Cardiac fibroblast (primary cell): ENCODE data around the gene PDE11A.

ENCODE experiments used
- DNase-seq, 2 donors: peaks; one replicate each; pipeline versions ENCODE4 v3.0.0 to v3.0.0-alpha.2; 2010; ENCODE audit warnings: low read depth in 2 of 2
- H3K4me3 ChIP-seq, 2 donors: replicated peaks in 1 of 2; 1 replicate in 1 of 2; 2 replicates in 1 of 2; pipeline ENCODE4 v1.5.1; 2011; ENCODE audit warnings: low read depth in 2 of 2, low read length in 2 of 2, mild to moderate bottlenecking in 2 of 2, moderate library complexity in 1 of 2
- TF ChIP-seq, protein P1 (sequence below): IDR thresholded peaks from one replicate; pipeline ENCODE4 v1.5.1; 2011; ENCODE audit warnings: low read depth, mild to moderate bottlenecking, low read length, inconsistent platforms

The PDE11A gene

DNA sequence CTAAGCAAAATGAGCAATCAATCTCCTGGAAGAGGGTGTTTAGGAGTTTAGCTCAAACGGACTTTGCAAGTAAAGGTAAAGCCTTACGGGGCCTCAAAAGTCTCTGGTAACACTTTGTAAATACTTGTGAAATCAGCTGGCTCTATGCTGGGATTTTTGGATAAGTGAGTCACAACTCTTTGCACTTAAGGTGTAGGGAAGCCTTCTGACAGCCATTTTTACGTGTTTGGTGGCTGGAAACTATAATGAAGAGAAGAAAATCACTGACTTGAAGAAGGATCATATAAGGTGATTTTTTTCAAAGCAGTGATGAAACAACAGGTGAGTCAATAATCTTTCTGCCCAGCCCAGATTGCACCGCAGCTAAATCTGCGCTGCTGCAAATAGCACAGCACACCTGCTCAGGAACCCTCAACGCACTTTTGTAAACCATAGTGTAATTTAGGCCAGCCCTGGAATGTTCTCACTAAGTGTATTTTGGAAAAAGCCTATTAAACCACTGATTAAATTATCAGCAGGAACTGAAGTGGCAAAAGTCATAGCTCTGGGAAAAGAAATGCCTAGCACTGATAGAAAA, 461.2 kb downstream of the PDE11A start:
- no peak overlapping the region for H3K4me3 ChIP-seq
- TF ChIP-seq, protein P1, sequence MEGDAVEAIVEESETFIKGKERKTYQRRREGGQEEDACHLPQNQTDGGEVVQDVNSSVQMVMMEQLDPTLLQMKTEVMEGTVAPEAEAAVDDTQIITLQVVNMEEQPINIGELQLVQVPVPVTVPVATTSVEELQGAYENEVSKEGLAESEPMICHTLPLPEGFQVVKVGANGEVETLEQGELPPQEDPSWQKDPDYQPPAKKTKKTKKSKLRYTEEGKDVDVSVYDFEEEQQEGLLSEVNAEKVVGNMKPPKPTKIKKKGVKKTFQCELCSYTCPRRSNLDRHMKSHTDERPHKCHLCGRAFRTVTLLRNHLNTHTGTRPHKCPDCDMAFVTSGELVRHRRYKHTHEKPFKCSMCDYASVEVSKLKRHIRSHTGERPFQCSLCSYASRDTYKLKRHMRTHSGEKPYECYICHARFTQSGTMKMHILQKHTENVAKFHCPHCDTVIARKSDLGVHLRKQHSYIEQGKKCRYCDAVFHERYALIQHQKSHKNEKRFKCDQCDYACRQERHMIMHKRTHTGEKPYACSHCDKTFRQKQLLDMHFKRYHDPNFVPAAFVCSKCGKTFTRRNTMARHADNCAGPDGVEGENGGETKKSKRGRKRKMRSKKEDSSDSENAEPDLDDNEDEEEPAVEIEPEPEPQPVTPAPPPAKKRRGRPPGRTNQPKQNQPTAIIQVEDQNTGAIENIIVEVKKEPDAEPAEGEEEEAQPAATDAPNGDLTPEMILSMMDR = no peak
- no peak for DNase-seq

DNA sequence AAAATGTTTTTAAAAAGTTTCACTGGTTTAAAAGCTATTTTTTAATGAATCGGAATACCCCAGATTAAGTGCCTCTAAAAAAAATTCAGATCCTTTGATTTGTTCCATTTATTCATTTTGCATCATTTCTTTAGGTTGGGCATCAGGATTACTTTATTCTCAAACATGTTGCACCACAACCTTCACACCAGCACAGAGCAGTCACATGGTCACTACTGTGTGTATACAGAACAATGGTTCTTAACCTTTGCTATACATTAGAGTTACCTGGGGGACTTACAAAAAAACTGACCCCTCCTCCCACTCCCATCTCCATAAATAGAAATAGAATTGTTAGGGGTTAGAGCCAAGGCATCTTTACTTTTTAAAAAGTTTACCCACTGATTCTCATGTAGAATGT, 461.8 kb downstream of the PDE11A start:
- TF ChIP-seq, protein P1 = no peak
- no peak overlapping the region for H3K4me3 ChIP-seq
- no peak for DNase-seq

DNA sequence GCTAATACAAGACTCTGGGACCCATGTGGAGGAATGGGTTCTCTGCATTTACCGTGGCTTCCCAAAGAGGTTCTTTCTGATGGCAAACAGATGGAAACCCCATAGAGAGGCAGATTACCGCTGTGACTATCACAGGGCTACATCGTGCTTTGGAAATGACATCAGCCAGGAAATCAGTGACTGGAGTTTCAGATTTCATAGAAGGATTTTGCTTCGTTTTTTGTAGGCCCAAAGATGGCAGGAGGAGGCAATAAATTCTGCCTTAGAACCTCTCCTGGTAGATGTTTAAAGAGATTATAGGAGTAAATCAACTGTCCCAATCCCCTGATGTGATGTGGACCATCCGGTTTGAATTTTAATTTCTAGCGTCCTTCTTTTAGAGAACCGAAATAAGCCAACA, 465.9 kb downstream of the PDE11A start:
- no peak overlapping the region for H3K4me3 ChIP-seq
- TF ChIP-seq, protein P1 = no peak
- peak; percentile 25 to 45 for DNase-seq

DNA sequence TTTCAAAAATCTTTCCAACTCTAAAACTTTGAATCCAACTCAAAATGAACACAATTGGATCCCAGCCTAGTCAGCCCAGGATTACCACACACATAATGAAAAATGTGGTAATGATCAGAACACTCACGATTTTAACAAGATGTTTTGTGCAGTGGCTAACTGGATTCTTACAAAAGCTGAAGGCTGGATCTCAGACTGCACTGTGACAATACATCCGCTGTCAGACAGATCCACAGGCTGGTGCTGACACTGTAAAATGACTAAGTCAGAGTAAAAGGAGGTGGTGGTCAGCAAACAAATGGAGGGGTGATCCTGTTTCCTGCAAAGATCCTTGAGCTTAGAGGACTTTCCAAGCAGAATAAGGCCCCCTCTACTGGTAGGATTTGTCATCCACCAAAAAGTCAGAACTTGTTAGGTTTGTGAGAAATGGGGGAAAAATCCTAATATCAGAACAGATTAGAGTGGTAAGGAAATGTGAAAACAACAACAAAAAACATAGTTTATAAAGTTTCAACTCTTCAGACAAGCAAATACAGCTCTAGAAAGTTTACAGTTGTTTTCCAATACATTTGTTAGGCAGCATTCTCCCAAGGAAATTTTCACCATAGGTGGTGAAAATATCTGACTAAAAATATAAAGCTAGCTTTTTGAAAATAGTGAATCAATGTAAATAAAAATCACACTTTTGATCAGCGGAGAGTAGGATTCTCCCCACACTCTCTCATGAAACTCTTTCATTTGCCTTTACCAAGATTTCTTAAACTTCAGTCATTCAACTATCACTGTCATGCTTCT, 468.1 kb downstream of the PDE11A start:
- no peak overlapping the region for H3K4me3 ChIP-seq
- peak; percentile 80 to 83 for DNase-seq
- TF ChIP-seq, protein P1 = peak; percentile 75

DNA sequence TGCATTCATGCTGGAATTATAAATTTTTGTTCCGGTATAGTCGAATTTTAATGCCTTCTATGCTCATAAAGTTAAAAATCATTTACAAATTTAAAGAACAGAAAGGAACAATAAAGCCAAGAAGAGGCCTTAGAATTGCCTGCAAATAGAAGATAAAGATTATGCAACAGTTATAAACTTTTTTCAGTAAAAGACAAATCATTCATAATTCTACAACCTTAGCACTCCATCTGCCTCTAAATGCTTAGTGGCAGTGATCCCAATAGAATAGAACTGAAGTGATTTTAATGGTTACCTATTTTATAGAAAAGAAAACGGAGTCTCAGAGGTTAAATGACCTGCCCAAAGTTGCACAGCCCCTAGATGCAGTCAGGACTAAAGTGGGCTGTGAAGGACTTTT, 468.8 kb downstream of the PDE11A start:
- no peak for DNase-seq
- TF ChIP-seq, protein P1 = no peak
- no peak overlapping the region for H3K4me3 ChIP-seq

DNA sequence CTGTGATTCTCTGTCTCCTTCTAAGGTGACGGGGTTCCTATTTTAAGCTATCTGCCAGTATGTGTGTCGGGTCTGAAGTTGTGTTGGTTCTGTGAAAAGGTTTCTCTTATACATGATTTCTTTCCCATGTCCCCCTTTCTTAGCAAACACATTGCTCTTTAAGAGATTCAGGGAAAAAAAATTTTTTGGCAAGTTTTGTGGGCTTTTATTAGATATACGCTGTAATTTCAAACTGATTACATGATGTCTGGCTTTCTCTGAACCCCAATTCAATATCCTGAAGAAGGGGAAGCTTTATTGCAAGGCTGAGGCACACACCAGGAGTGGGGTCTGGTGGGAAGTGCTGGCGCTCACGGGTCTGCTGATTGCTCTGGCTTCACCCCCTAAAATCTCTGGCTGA, 469.4 kb downstream of the PDE11A start:
- no peak overlapping the region for H3K4me3 ChIP-seq
- no peak for DNase-seq
- TF ChIP-seq, protein P1 = no peak
